Endothelial cell of umbilical vein (primary cell): ENCODE measurements around the gene FAS. TPM values are rescaled to one million over a fixed set of nuclear protein-coding genes. Genes with fewer than 3 reads are reported as not detected.

Experiments
- BruUV-seq: library from RNA; stranded (reverse); fragments of 400-500 nt; replicated peaks from 2 replicates; lab custom pipeline; 2021; lab: Mats Ljungman, UMichigan
- CTCF ChIA-PET: fragments of 300-600, 350-600 bp; sonication (Branson Sonifier 250); formaldehyde crosslinking; loops from one replicate; lab custom pipeline; 2021; ENCODE audit warnings: antibody characterized with exemption, inconsistent platforms; lab: Charles Lee
- POLR2A ChIA-PET: fragments of 300-600, 350-600 bp; sonication (Branson Sonifier 250); formaldehyde crosslinking; loops from one replicate; lab custom pipeline; 2021; ENCODE audit warnings: antibody characterized with exemption, inconsistent platforms; lab: Charles Lee
- DNase-seq: peaks from one replicate; pipeline ENCODE4 v3.0.0-alpha.2; 2011; ENCODE audit warnings: low read depth, low spot score
- FAIRE-seq: peaks from 2 replicates; lab custom pipeline; 2011; peaks lifted over from hg19 to GRCh38; lab: Jason Lieb, UNC
- H2AFZ ChIP-seq: 2 replicates; pipeline ENCODE4 v1.6.0; 2012; ENCODE audit warnings: low read depth, low read length, control low read depth, inconsistent platforms
- H3K27ac ChIP-seq: 2 replicates; pipeline ENCODE4 v1.5.1; 2011; ENCODE audit warnings: low read depth, mild to moderate bottlenecking, control low read depth, low read length, moderate library complexity; ENCODE audit not compliant: insufficient read depth
- H3K27me3 ChIP-seq, 2 experiments: 2 replicates each; pipeline versions ENCODE4 v1.6.0 to v1.6.1; 2011; ENCODE audit warnings: low read length in 2 of 2, mixed read lengths in 1 of 2; ENCODE audit not compliant: control insufficient read depth in 2 of 2, insufficient read depth in 2 of 2
- H3K36me3 ChIP-seq, 2 experiments: 2 replicates in 1 of 2; 3 replicates in 1 of 2; pipeline ENCODE4 v1.5.1; 2011; ENCODE audit warnings: low read length in 2 of 2, mild to moderate bottlenecking in 1 of 2, moderate library complexity in 1 of 2; ENCODE audit not compliant: control insufficient read depth in 2 of 2, insufficient read depth in 2 of 2; ENCODE audit errors: extremely low read depth in 1 of 2
- H3K4me1 ChIP-seq: 3 replicates; pipeline ENCODE4 v1.5.1; 2011; ENCODE audit warnings: mild to moderate bottlenecking, low read length; ENCODE audit not compliant: control insufficient read depth, insufficient read depth; ENCODE audit errors: extremely low read depth
- H3K4me2 ChIP-seq: 2 replicates; pipeline ENCODE4 v1.6.1; 2011; ENCODE audit warnings: low read length, control low read depth, mixed read lengths; ENCODE audit not compliant: insufficient read depth
- H3K4me3 ChIP-seq, 3 experiments: fragments of 200-600 bp in 1 of 3; sonication (generic), shearing (Covaris generic) in 1 of 3; replicated peaks in 1 of 3; 2 replicates each; pipeline ENCODE4 v1.5.1; 2011 to 2016; ENCODE audit warnings: control low read depth in 3 of 3, low read length in 3 of 3, mild to moderate bottlenecking in 2 of 3, inconsistent platforms in 1 of 3, low read depth in 1 of 3, moderate library complexity in 1 of 3; ENCODE audit not compliant: insufficient read depth in 1 of 3
- H3K79me2 ChIP-seq: 2 replicates; pipeline ENCODE4 v1.6.0; 2012; ENCODE audit warnings: low read length, inconsistent platforms; ENCODE audit not compliant: control insufficient read depth, insufficient read depth
- H3K9ac ChIP-seq: replicated peaks from 2 replicates; pipeline ENCODE3; 2011; ENCODE audit warnings: low read length, control low read depth; ENCODE audit not compliant: insufficient read depth; ENCODE audit errors: extremely low read depth
- H3K9me1 ChIP-seq: replicated peaks from 3 replicates; pipeline ENCODE4 v1.6.0; 2011; ENCODE audit warnings: mild to moderate bottlenecking, low read length; ENCODE audit not compliant: control insufficient read depth, insufficient read depth; ENCODE audit errors: extremely low read depth
- H3K9me3 ChIP-seq: replicated peaks from 2 replicates; pipeline ENCODE4 v1.5.1; 2012; ENCODE audit warnings: low read length, inconsistent platforms; ENCODE audit not compliant: control insufficient read depth, insufficient read depth
- H4K20me1 ChIP-seq: replicated peaks from 2 replicates; pipeline ENCODE3; 2011; ENCODE audit warnings: mild to moderate bottlenecking, low read length; ENCODE audit not compliant: control insufficient read depth, insufficient read depth; ENCODE audit errors: extremely low read depth
- CTCF ChIP-seq, 2 donors: IDR thresholded peaks; 1 replicate in 1 of 2; 2 replicates in 1 of 2; pipeline ENCODE4 v1.5.1; 2011; ENCODE audit warnings: low read length in 2 of 2, mild to moderate bottlenecking in 2 of 2, moderate library complexity in 2 of 2, control low read depth in 1 of 2, inconsistent platforms in 1 of 2, low read depth in 1 of 2; ENCODE audit not compliant: insufficient read depth in 1 of 2; ENCODE audit errors: extremely low read depth in 1 of 2
- EZH2 ChIP-seq: IDR thresholded peaks from 2 replicates; pipeline ENCODE4 v1.6.1; 2012; ENCODE audit warnings: borderline replicate concordance, low read depth, mild to moderate bottlenecking, moderate library complexity, low read length, inconsistent platforms; ENCODE audit not compliant: severe bottlenecking
- FOS ChIP-seq: IDR thresholded peaks from 2 replicates; pipeline ENCODE4 v1.6.1; 2011; ENCODE audit warnings: mild to moderate bottlenecking, low read length, moderate library complexity, borderline replicate concordance; ENCODE audit not compliant: insufficient read depth
- GATA2 ChIP-seq: IDR thresholded peaks from 2 replicates; pipeline ENCODE4 v1.7.0; 2011; ENCODE audit warnings: low read depth, mild to moderate bottlenecking, moderate library complexity, mixed read lengths, low read length; ENCODE audit not compliant: insufficient read length, insufficient read depth
- JUN ChIP-seq: IDR thresholded peaks from 2 replicates; pipeline ENCODE4 v1.6.1; 2011; ENCODE audit warnings: borderline replicate concordance, low read depth; ENCODE audit not compliant: insufficient read length, insufficient read depth
- MAX ChIP-seq: IDR thresholded peaks from 2 replicates; pipeline ENCODE4 v1.6.1; 2011; ENCODE audit not compliant: insufficient read depth, insufficient read length
- MYC ChIP-seq: IDR thresholded peaks from one replicate; pipeline ENCODE4 v1.6.1; 2011; ENCODE audit warnings: mild to moderate bottlenecking, low read depth, low read length
- POLR2A ChIP-seq: IDR thresholded peaks from 2 replicates; pipeline ENCODE4 v1.6.1; 2012; ENCODE audit warnings: low read depth, mild to moderate bottlenecking, control low read depth, low read length
- POLR2AphosphoS5 ChIP-seq: IDR thresholded peaks from 2 replicates; pipeline ENCODE4 v1.6.1; 2012; ENCODE audit warnings: low read depth, mild to moderate bottlenecking, control low read depth, low read length, moderate library complexity; ENCODE audit not compliant: insufficient read depth
- dilution Hi-C: fragments of 300-500 bp; cut with MboI; formaldehyde crosslinking; loops from one replicate; pipeline ENCODE4 v1.15.0; 2019; ENCODE audit warnings: low sequenced_read_pairs; ENCODE audit not compliant: extremely low pct_ligation_motif_present
- intact Hi-C: fragments of 100-400 bp; cut with micrococcal nuclease; formaldehyde crosslinking; loops from one replicate; pipeline ENCODE4 v1.10.0; 2022
- polyA plus RNA-seq, 4 experiments: library from polyadenylated mRNA; depleted of rRNA in 3 of 4; stranded (reverse) in 3 of 4; unstranded in 1 of 4; fragments of >200 nt; gene quantifications; 2 replicates each; pipeline versions ENCODE4 v1.2.1 to v1.2.3, GENCODE V29; 2011 to 2012; ENCODE audit warnings: missing spikeins in 1 of 4
- total RNA-seq: library from RNA; stranded (reverse); gene quantifications from 2 replicates; pipeline ENCODE4 v1.2.3, GENCODE V29; 2021

Gene FAS
- total and polyA plus RNA-seq, 2 donors (not counting 3 experiments of a cell fraction or from before 2014, with no cell fraction given): 2.0 to 6.1 TPM

GRCh38 chr10:88983939-88984338, 6.7 kb upstream of the FAS start:
- H3K9ac ChIP-seq: no peak overlapping the region
- H3K4me2 ChIP-seq: no peak overlapping the region
- H3K79me2 ChIP-seq: no peaks in the 10 kb centered on the region
- POLR2A ChIA-PET: no interaction called here
- no peaks in the 10 kb centered on the region for H4K20me1 ChIP-seq
- no peaks in the 10 kb centered on the region for H3K9me3 ChIP-seq
- H3K4me1 ChIP-seq: peaks cover 14% of the 10 kb centered on the region
- peaks cover 3 to 10% of the 10 kb centered on the region in 2 experiments for H3K27me3 ChIP-seq
- H3K36me3 ChIP-seq: no peaks in the 10 kb centered on the region
- H3K4me3 ChIP-seq: no peak overlapping the region
- DNase-seq (no peak), FAIRE-seq (no peak)
- BruUV-seq: no TSS peak
- no peak overlapping the region for H3K27ac ChIP-seq
- TF ChIP-seq FOS (no peak), MYC (no peak), EZH2 (no peak), MAX (no peak), JUN (no peak), POLR2AphosphoS5 (no peak)
- dilution Hi-C loops: loop anchor here (25.0 kb wide), 1 partner anchor 228 kb away; the partner anchor contains the start of gene CH25H
- intact Hi-C loops: loop anchor here (5.0 kb wide), 1 partner anchor 417 kb away; no protein-coding TSS in a partner anchor
- CTCF ChIA-PET: interaction anchor here (2.2 kb wide), 1 partner anchor 51 kb away, joined by 6 read pairs; no protein-coding TSS in a partner anchor
- H2AFZ ChIP-seq: no peak overlapping the region
- no peaks in the 10 kb centered on the region for H3K9me1 ChIP-seq

DNA sequence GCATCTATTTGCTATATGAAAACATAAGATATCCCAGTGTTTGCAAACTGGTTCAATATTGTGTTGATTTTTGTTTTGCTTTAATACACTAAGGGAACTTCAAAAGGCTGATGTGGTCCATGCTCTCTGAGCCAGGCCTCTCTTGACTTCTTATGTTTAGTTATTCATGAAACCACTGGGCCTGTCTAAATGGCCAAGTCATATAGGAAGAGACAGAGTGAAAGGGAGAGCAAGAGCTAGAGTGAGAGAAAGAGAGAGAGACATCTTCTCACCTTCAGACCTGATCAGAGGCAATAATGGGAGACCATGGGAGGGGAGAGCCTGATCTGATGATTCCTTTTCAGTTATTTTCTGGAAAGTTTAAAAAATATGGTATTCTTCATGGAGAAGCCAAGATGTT, 6.1 kb upstream of the FAS start:
- H2AFZ ChIP-seq: no peak overlapping the region
- ChIA-PET POLR2A (no interaction called here), CTCF (no interaction called here)
- TF ChIP-seq POLR2A (no peak), EZH2 (no peak), GATA2 (no peak), MYC (no peak), JUN (no peak), FOS (no peak), CTCF (IDR thresholded peaks at IDR 0.05; ENCODE audit: extremely low read depth in 1 of 2, insufficient read depth in 1 of 2, low read depth in 1 of 2, low read length in 2 of 2) (no peak)
- no peaks in the 10 kb centered on the region for H3K9me3 ChIP-seq
- H3K9ac ChIP-seq: no peak overlapping the region
- H3K4me1 ChIP-seq: peaks cover 16% of the 10 kb centered on the region
- no peaks in the 10 kb centered on the region for H4K20me1 ChIP-seq
- no peaks in the 10 kb centered on the region for H3K9me1 ChIP-seq
- DNase-seq (no peak), FAIRE-seq (no peak)
- no peak overlapping the region for H3K4me2 ChIP-seq
- BruUV-seq: no TSS peak
- no peaks in the 10 kb centered on the region for H3K36me3 ChIP-seq
- H3K4me3 ChIP-seq: no peak overlapping the region
- H3K27me3 ChIP-seq: peaks cover 7 to 15% of the 10 kb centered on the region in 2 experiments
- no peaks in the 10 kb centered on the region for H3K79me2 ChIP-seq
- dilution Hi-C loops (loop anchor here (25.0 kb wide), 1 partner anchor 228 kb away; the partner anchor contains the start of gene CH25H), intact Hi-C loops (loop anchor here (5.0 kb wide), 1 partner anchor 417 kb away; no protein-coding TSS in a partner anchor)
- no peak overlapping the region for H3K27ac ChIP-seq
